K562 (cell line): ENCODE data around the gene PPP2R2D. TPM values are rescaled to one million over a fixed set of nuclear protein-coding genes. Genes with fewer than 3 reads are reported as not detected.

ENCODE experiments used
- ATAC-seq: fragments of 200-7000 bp; cut with Tn5 transposase; 3 replicates; pipeline ENCODE4 v1.9.1; 2020; ENCODE audit warnings: moderate library complexity
- BruUV-seq: library from RNA; stranded (reverse); fragments of 400-500 nt; replicated peaks from 2 replicates; lab custom pipeline; 2021; lab: Mats Ljungman, UMichigan
- CTCF ChIA-PET: fragments of 300-600 bp; formaldehyde crosslinking; extraction: SDS; loops from one replicate; lab custom pipeline; 2021; ENCODE audit warnings: low intra/inter-chr PET ratio; lab: Yijun Ruan, JAX
- POLR2A ChIA-PET: fragments of 300-600, 350-650 bp; sonication (Branson Sonifier 250); formaldehyde crosslinking; extraction: SDS; loops from one replicate; lab custom pipeline; 2021; ENCODE audit warnings: antibody characterized with exemption, inconsistent platforms; lab: Yijun Ruan, JAX
- DNase-seq, 4 experiments: peaks; one replicate each; pipeline versions ENCODE4 v3.0.0 to v3.0.0-alpha.2; 2011 to 2018; ENCODE audit warnings: low spot score in 3 of 4, mixed read lengths in 3 of 4; ENCODE audit errors: extremely low read depth in 1 of 4
- FAIRE-seq: peaks from 2 replicates; lab custom pipeline; 2011; peaks lifted over from hg19 to GRCh38; lab: Jason Lieb, UNC
- H2AFZ ChIP-seq: 2 replicates; pipeline ENCODE4 v1.6.0; 2011; ENCODE audit warnings: low read depth, low read length, control low read depth, inconsistent platforms
- H3K27ac ChIP-seq: fragments of 200-600 bp; 3 replicates; pipeline ENCODE4 v1.8.0; 2011; ENCODE audit warnings: low read depth, mild to moderate bottlenecking, control low read depth, inconsistent platforms, low read length, moderate library complexity, mixed read lengths; ENCODE audit errors: extremely low read depth
- H3K27me3 ChIP-seq, 2 experiments: fragments of 300-600 bp in 1 of 2; 2 replicates in 1 of 2; 3 replicates in 1 of 2; pipeline versions ENCODE4 v1.6.0 to v1.8.0; 2011; ENCODE audit warnings: inconsistent platforms in 2 of 2, low read length in 2 of 2, mild to moderate bottlenecking in 1 of 2, mixed read lengths in 1 of 2, moderate library complexity in 1 of 2; ENCODE audit not compliant: control insufficient read depth in 2 of 2, insufficient read depth in 2 of 2
- H3K36me3 ChIP-seq: fragments of 300-600 bp; 3 replicates; pipeline ENCODE4 v1.8.0; 2011; ENCODE audit warnings: mild to moderate bottlenecking, low read length, inconsistent platforms; ENCODE audit not compliant: control insufficient read depth, insufficient read depth
- H3K4me1 ChIP-seq, 2 experiments: fragments of 200-600 bp in 1 of 2; replicated peaks in 1 of 2; 2 replicates in 1 of 2; 3 replicates in 1 of 2; pipeline versions ENCODE4 v1.5.1 to v1.8.0; 2011; ENCODE audit warnings: inconsistent platforms in 2 of 2, low read length in 2 of 2, mild to moderate bottlenecking in 1 of 2, mixed read lengths in 1 of 2, moderate library complexity in 1 of 2; ENCODE audit not compliant: control insufficient read depth in 2 of 2, insufficient read depth in 2 of 2
- H3K4me2 ChIP-seq: 2 replicates; pipeline ENCODE4 v1.6.1; 2011; ENCODE audit warnings: low read length, control low read depth, inconsistent platforms, mixed read lengths; ENCODE audit not compliant: insufficient read depth
- H3K4me3 ChIP-seq: fragments of 200-600 bp; sonication (generic), shearing (Covaris generic); 2 replicates; pipeline ENCODE4 v1.5.1; 2016; ENCODE audit warnings: control low read depth, inconsistent platforms
- H3K79me2 ChIP-seq: fragments of 200-600 bp; 3 replicates; pipeline ENCODE4 v1.8.0; 2011; ENCODE audit warnings: low read length, inconsistent platforms; ENCODE audit not compliant: control insufficient read depth, insufficient read depth
- H3K9ac ChIP-seq, 2 experiments: 2 replicates each; pipeline versions ENCODE4 v1.6.0 to v1.6.1; 2011; ENCODE audit warnings: low read depth in 2 of 2, low read length in 2 of 2, control low read depth in 1 of 2, inconsistent platforms in 1 of 2, mild to moderate bottlenecking in 1 of 2, mixed read lengths in 1 of 2; ENCODE audit not compliant: insufficient read depth in 1 of 2
- H3K9me1 ChIP-seq: one replicate; pipeline ENCODE4 v1.6.0; 2011; ENCODE audit warnings: inconsistent platforms, mild to moderate bottlenecking, low read length, moderate library complexity; ENCODE audit not compliant: control insufficient read depth, insufficient read depth
- H3K9me3 ChIP-seq: replicated peaks from 2 replicates; pipeline ENCODE4 v1.5.1; 2011; ENCODE audit warnings: low read depth, low read length, inconsistent platforms; ENCODE audit not compliant: control insufficient read depth, insufficient read depth
- H4K20me1 ChIP-seq: replicated peaks from 2 replicates; pipeline ENCODE4 v1.6.1; 2011; ENCODE audit warnings: low read length, inconsistent platforms, mixed read lengths; ENCODE audit not compliant: control insufficient read depth, insufficient read depth
- ESRRA ChIP-seq: fragments of 450-650 bp; IDR thresholded peaks from 2 replicates; pipeline ENCODE4 v1.6.1; 2014; ENCODE audit warnings: low read depth, mild to moderate bottlenecking, moderate library complexity, borderline replicate concordance
- ZZZ3 ChIP-seq: fragments of 450-650 bp; IDR thresholded peaks from 2 replicates; pipeline ENCODE4 v1.6.1; 2016; ENCODE audit warnings: antibody characterized with exemption, mild to moderate bottlenecking, moderate library complexity
- WGBS: fragments of 100-300 bp; shearing (Covaris generic); methylation state at CpG from one replicate; pipeline ENCODE4 v1.1.6; 2016; ENCODE audit warnings: low coverage, mixed read lengths; ENCODE audit not compliant: insufficient coverage; ENCODE audit errors: missing lambda C conversion rate; 5-methylcytosine and 5-hydroxymethylcytosine counted together
- in situ Hi-C: fragments of 300-500 bp; cut with MboI; formaldehyde crosslinking; loops from 4 replicates; pipeline ENCODE4 v1.15.0; 2018; ENCODE audit warnings: inconsistent platforms, mixed read lengths
- intact Hi-C: fragments of 100-400 bp; cut with micrococcal nuclease; formaldehyde crosslinking; loops from 2 replicates; pipeline ENCODE4 v1.14.2; 2022
- polyA plus RNA-seq, 8 experiments: library from polyadenylated mRNA; depleted of rRNA in 4 of 8; stranded (reverse) in 5 of 8; unstranded in 3 of 8; fragments of >200 nt; fragmentation: Nextera tagmentation in 2 of 8; fragmentation: Illumina TruSeq in 1 of 8; extraction: Ambion mirVana in 2 of 8; extraction: Trizol in 1 of 8; gene quantifications; 2 replicates each; pipeline versions ENCODE4 v1.2.1 to v1.2.3, GENCODE V29; 2011 to 2014; ENCODE audit warnings: inconsistent platforms in 1 of 8, missing spikeins in 1 of 8
- total RNA-seq, 7 experiments: library from RNA; depleted of rRNA in 6 of 7; stranded (reverse); fragments of >200 nt in 6 of 7; fragmentation: Illumina TruSeq in 2 of 7; extraction: Trizol in 2 of 7; gene quantifications; 2 replicates each; pipeline versions ENCODE4 v1.2.1 to v1.2.3, GENCODE V29; 2011 to 2021; ENCODE audit warnings: low replicate concordance in 1 of 7
- TF ChIP-seq, protein P1 (sequence below): sonication (generic); formaldehyde crosslinking; IDR thresholded peaks from 2 replicates; pipeline ENCODE4 v1.8.1; 2023; ENCODE audit warnings: mild to moderate bottlenecking, missing genetic modification reagents

The PPP2R2D gene
- total and polyA plus RNA-seq, 9 of the 15 experiments (the other 6 are each of a cell fraction or from before 2014, with no cell fraction given): 1.9 to 37.0 (median 26.8) TPM

DNA sequence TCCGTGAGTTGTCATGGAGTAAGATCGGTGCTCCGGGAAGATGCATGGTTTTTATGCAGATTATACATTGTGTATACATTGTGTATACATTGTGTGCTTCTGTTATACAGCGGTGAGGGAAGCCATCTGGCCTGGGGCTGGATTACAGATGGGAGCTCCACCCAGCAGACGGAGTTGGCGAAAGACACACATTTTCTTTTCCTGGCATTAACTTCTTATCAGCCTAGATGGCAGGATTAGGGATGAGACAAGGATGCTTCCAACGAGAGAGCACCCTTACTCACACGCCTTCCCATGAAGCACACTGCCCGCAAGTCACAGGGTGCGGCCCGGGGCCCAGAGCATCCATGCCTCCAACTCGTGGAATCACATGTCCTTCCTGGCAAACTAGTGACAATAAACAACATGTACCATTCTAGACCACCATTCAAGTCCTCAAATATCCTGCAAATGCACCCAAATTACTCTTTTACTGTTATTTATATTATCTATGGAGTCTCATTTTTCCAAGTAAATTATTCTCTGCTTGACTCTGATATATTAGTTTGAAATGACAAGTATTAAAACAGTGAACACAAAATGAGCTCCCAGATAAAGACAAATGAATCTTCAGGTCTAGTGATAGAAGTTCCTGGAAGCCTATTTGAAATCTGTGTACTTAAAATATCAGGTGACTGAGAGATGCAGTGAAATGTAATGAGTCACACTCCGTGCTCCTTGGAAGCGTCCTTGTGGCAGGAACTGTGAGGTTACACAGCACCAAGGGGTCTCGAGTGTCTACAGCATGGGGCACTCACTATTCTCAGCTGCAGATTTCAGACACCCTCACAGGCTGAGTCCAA is 29.8 kb upstream of the PPP2R2D start:
- BruUV-seq: no TSS peak
- TF ChIP-seq, protein P1, sequence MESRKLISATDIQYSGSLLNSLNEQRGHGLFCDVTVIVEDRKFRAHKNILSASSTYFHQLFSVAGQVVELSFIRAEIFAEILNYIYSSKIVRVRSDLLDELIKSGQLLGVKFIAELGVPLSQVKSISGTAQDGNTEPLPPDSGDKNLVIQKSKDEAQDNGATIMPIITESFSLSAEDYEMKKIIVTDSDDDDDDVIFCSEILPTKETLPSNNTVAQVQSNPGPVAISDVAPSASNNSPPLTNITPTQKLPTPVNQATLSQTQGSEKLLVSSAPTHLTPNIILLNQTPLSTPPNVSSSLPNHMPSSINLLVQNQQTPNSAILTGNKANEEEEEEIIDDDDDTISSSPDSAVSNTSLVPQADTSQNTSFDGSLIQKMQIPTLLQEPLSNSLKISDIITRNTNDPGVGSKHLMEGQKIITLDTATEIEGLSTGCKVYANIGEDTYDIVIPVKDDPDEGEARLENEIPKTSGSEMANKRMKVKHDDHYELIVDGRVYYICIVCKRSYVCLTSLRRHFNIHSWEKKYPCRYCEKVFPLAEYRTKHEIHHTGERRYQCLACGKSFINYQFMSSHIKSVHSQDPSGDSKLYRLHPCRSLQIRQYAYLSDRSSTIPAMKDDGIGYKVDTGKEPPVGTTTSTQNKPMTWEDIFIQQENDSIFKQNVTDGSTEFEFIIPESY: no peak
- TF ChIP-seq ESRRA (no peak), ZZZ3 (no peak)
- no peak overlapping the region for H3K9ac ChIP-seq
- no peak overlapping the region for H2AFZ ChIP-seq
- intact Hi-C loops: loop anchor here (10.0 kb wide), 2 partner anchors 416 to 1186 kb away; no protein-coding TSS in a partner anchor
- CTCF ChIA-PET: no interaction called here
- no peak overlapping the region for H3K27ac ChIP-seq
- ATAC-seq: no peak
- no peak for DNase-seq
- in situ Hi-C loops: no loop called here
- no peak overlapping the region for H3K4me2 ChIP-seq
- 0% methylated on average over 13 of the region's 15 CpGs for WGBS
- H3K27me3 ChIP-seq: peaks cover 14 to 57% of the 10 kb centered on the region in 2 experiments
- H4K20me1 ChIP-seq: 0 out of 2 replicates have a peak, but pooled peaks cover 3% of the 10 kb centered on the region
- FAIRE-seq: no peak
- no peaks in the 10 kb centered on the region for H3K36me3 ChIP-seq
- no peak overlapping the region for H3K4me3 ChIP-seq
- peaks cover 0 to 10% of the 10 kb centered on the region in 2 experiments; a peak in 2 of 5 replicates for H3K4me1 ChIP-seq
- POLR2A ChIA-PET: interaction anchor here (0.8 to 0.9 kb wide), 2 partner anchors 16 to 37 kb away, joined by 3 to 4 read pairs; no protein-coding TSS in a partner anchor
- H3K79me2 ChIP-seq: no peaks in the 10 kb centered on the region
- no peaks in the 10 kb centered on the region for H3K9me3 ChIP-seq
- no peaks in the 10 kb centered on the region for H3K9me1 ChIP-seq
